HFF-Myc (cell line): ENCODE measurements around the gene TM2D3.
A peak's percentile ranks its signal among the peaks of the same experiment; 100 is the strongest.

Experiments used
- DNase-seq: peaks from one replicate; pipeline ENCODE4 v3.0.0-alpha.2; 2011; ENCODE audit warnings: low read depth; ENCODE audit errors: extremely low read depth
- H3K4me3 ChIP-seq: replicated peaks from 2 replicates; pipeline ENCODE4 v1.5.1; 2011; ENCODE audit warnings: low read depth, mild to moderate bottlenecking, control low read depth, low read length
- CTCF ChIP-seq: IDR thresholded peaks from 2 replicates; pipeline ENCODE4 v1.5.1; 2012; ENCODE audit warnings: mild to moderate bottlenecking, low read depth, low read length, control low read depth; ENCODE audit errors: missing control alignments

The TM2D3 gene

GRCh38 chr15:101675796-101676582, 23.8 kb upstream of the TM2D3 start:
- no peak overlapping the region for H3K4me3 ChIP-seq
- no peak for TF ChIP-seq CTCF
- DNase-seq: no peak

- DNase-seq: no peak
- no peak overlapping the region for H3K4me3 ChIP-seq
- no peak for TF ChIP-seq CTCF
Measured at GRCh38 chr15:101675015-101675414, 22.8 kb upstream of the TM2D3 start.

- no peak overlapping the region for H3K4me3 ChIP-seq
- DNase-seq: no peak
- TF ChIP-seq CTCF: no peak
Measured at GRCh38 chr15:101672298-101672697, 20.1 kb upstream of the TM2D3 start.

- no peak overlapping the region for H3K4me3 ChIP-seq
- DNase-seq: no peak
- no peak for TF ChIP-seq CTCF
Measured at GRCh38 chr15:101669744-101670143, 17.6 kb upstream of the TM2D3 start.

DNA sequence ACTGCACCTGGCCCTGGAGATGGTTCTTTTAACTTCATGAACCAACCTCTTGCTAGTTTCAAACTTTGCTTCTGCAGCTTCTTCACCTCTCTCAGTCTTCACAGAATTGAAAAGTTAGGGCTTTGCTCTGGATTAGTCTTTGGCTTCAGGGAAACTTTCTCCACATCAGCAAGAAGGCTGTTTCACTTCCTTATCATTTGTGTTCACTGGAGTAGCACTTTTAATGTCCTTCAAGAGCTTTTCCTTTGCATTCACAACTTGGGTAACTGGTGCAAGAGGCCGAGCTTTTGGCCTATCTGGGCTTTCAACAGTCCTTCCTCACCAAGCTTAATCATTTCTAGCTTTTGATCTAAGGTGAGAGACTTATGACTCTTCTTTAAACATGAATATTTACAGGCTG, 15.7 kb upstream of the TM2D3 start:
- no peak for TF ChIP-seq CTCF

GRCh38 chr15:101664303-101664913, 12.2 kb upstream of the TM2D3 start:
- no peak for DNase-seq
- TF ChIP-seq CTCF: peak; percentile 18

More for the DNA sequence above, 15.7 kb upstream of the TM2D3 start:
- no peak for DNase-seq
- no peak overlapping the region for H3K4me3 ChIP-seq

More at GRCh38 chr15:101664303-101664913, 12.2 kb upstream of the TM2D3 start:
- no peak overlapping the region for H3K4me3 ChIP-seq
